B cell (primary cell): Measurements from ENCODE around the gene VPS37C. TPM values are rescaled to one million over a fixed set of nuclear protein-coding genes. Genes with fewer than 3 reads are reported as not detected.

ENCODE experiments used
- ATAC-seq: fragments of 200-7000 bp; cut with Tn5 transposase; one replicate; pipeline ENCODE4 v1.10.0; 2021; ENCODE audit warnings: low read depth, mild to moderate bottlenecking, moderate number of reproducible peaks, moderate library complexity
- CTCF ChIA-PET: fragments of 350-600 bp; sonication (Branson Sonifier 250); formaldehyde crosslinking; loops from one replicate; lab custom pipeline; 2021; ENCODE audit warnings: antibody characterized with exemption, inconsistent platforms; lab: Charles Lee
- POLR2A ChIA-PET: fragments of 350-600 bp; sonication (Branson Sonifier 250); formaldehyde crosslinking; loops from one replicate; lab custom pipeline; 2021; ENCODE audit warnings: antibody characterized with exemption; lab: Charles Lee
- DNase-seq: peaks from one replicate; pipeline ENCODE4 v3.0.0; 2013
- H2AFZ ChIP-seq: 2 replicates; pipeline ENCODE4 v1.6.1; 2012; ENCODE audit warnings: mild to moderate bottlenecking, low read depth, low read length; ENCODE audit not compliant: insufficient read depth, poor library complexity, severe bottlenecking
- H3K27ac ChIP-seq, 2 donors: 1 replicate in 1 of 2; 2 replicates in 1 of 2; pipeline ENCODE4 v1.5.1; 2012 to 2013; ENCODE audit warnings: low read length in 2 of 2, mild to moderate bottlenecking in 2 of 2, moderate library complexity in 1 of 2
- H3K27me3 ChIP-seq, 4 experiments: fragments of 200-600 bp in 1 of 4; sonication (generic) in 1 of 4; replicated peaks in 1 of 4; 1 replicate in 2 of 4; 2 replicates in 2 of 4; pipeline versions ENCODE4 v1.6.1 to v1.7.0; 2013 to 2016; ENCODE audit warnings: low read length in 3 of 4, mild to moderate bottlenecking in 2 of 4, mixed read lengths in 1 of 4, moderate library complexity in 1 of 4; ENCODE audit not compliant: insufficient read depth in 4 of 4, control insufficient read depth in 3 of 4; ENCODE audit errors: control extremely low read depth in 1 of 4
- H3K36me3 ChIP-seq, 2 experiments: replicated peaks in 1 of 2; 1 replicate in 1 of 2; 2 replicates in 1 of 2; pipeline versions ENCODE4 v1.6.1 to v1.7.1; 2013; ENCODE audit warnings: low read length in 1 of 2; ENCODE audit not compliant: insufficient read depth in 2 of 2, control insufficient read depth in 1 of 2; ENCODE audit errors: control extremely low read depth in 1 of 2, extremely low read depth in 1 of 2
- H3K4me1 ChIP-seq, 2 donors: fragments of 200-600 bp in 1 of 2; sonication (generic) in 1 of 2; 1 replicate in 1 of 2; 2 replicates in 1 of 2; pipeline versions ENCODE4 v1.5.1 to v1.6.1; 2013 to 2017; ENCODE audit warnings: low read length in 2 of 2; ENCODE audit not compliant: control insufficient read depth in 2 of 2, insufficient read depth in 2 of 2
- H3K4me2 ChIP-seq: replicated peaks from 2 replicates; pipeline ENCODE3; 2012; ENCODE audit warnings: mild to moderate bottlenecking, low read depth, low read length; ENCODE audit not compliant: poor library complexity, severe bottlenecking
- H3K4me3 ChIP-seq, 5 experiments: fragments of 200-600 bp in 1 of 5; sonication (generic) in 1 of 5; 1 replicate in 3 of 5; 2 replicates in 2 of 5; pipeline versions ENCODE4 v1.5.1 to v1.7.0; 2011 to 2016; ENCODE audit warnings: low read length in 4 of 5, mild to moderate bottlenecking in 4 of 5, low read depth in 2 of 5, control low read depth in 1 of 5, moderate library complexity in 1 of 5; ENCODE audit not compliant: insufficient read depth in 1 of 5; ENCODE audit errors: control extremely low read depth in 1 of 5, extremely low read depth in 1 of 5
- H3K79me2 ChIP-seq: fragments of 200-600 bp; sonication (generic); one replicate; pipeline ENCODE4 v1.6.0; 2016; ENCODE audit warnings: low read length; ENCODE audit not compliant: control insufficient read depth, insufficient read depth
- H3K9ac ChIP-seq: fragments of 200-600 bp; sonication (generic); 2 replicates; pipeline ENCODE4 v1.6.1; 2017; ENCODE audit warnings: mild to moderate bottlenecking, low read length, moderate library complexity
- H3K9me3 ChIP-seq, 3 donors: one replicate each; pipeline versions ENCODE4 v1.6.1 to v1.7.1; 2013; ENCODE audit warnings: low read length in 2 of 3; ENCODE audit not compliant: control insufficient read depth in 2 of 3, insufficient read depth in 1 of 3; ENCODE audit errors: control extremely low read depth in 1 of 3
- H4K20me1 ChIP-seq: 2 replicates; pipeline ENCODE4 v1.6.0; 2012; ENCODE audit warnings: mild to moderate bottlenecking, low read length; ENCODE audit not compliant: insufficient read depth, control insufficient read depth, poor library complexity, severe bottlenecking
- H3K27ac Mint-ChIP-seq: one replicate; pipeline ENCODE4 v1.8.0; 2021; ENCODE audit warnings: mixed read lengths
- H3K27me3 Mint-ChIP-seq: one replicate; pipeline ENCODE4 v1.8.0; 2021; ENCODE audit warnings: mixed read lengths
- H3K4me1 Mint-ChIP-seq: one replicate; pipeline ENCODE4 v1.8.0; 2021; ENCODE audit warnings: mixed read lengths
- H3K4me3 Mint-ChIP-seq: one replicate; pipeline ENCODE4 v1.8.0; 2021; ENCODE audit warnings: mixed read lengths
- H3K9me3 Mint-ChIP-seq: one replicate; pipeline ENCODE4 v1.8.0; 2022; ENCODE audit warnings: mixed read lengths; ENCODE audit not compliant: insufficient read depth
- CTCF ChIP-seq: fragments of 200-600 bp; IDR thresholded peaks from one replicate; pipeline ENCODE4 v1.8.0; 2022; ENCODE audit warnings: antibody characterized with exemption, mild to moderate bottlenecking
- EZH2 ChIP-seq: IDR thresholded peaks from 2 replicates; pipeline ENCODE4 v1.6.1; 2012; ENCODE audit warnings: borderline replicate concordance, low read depth, mild to moderate bottlenecking, moderate library complexity, low read length; ENCODE audit not compliant: insufficient read depth, poor library complexity, severe bottlenecking
- WGBS: methylation state at CpG from one replicate; pipeline ENCODE4 v1.1.5; 2013; ENCODE audit warnings: missing lambda C conversion rate; ENCODE audit not compliant: insufficient coverage; 5-methylcytosine and 5-hydroxymethylcytosine counted together
- intact Hi-C: fragments of 100-400 bp; cut with micrococcal nuclease; formaldehyde crosslinking; loops from one replicate; pipeline ENCODE4 v1.10.0; 2022
- polyA plus RNA-seq: library from polyadenylated mRNA; depleted of rRNA; stranded (reverse); fragments of >200 nt; gene quantifications from 2 replicates; pipeline ENCODE4 v1.2.3, GENCODE V29; 2012
- total RNA-seq, 2 donors: library from RNA; stranded (reverse); fragments of 120-200 nt in 1 of 2; gene quantifications; 1 replicate in 1 of 2; 2 replicates in 1 of 2; pipeline versions ENCODE4 v1.2.3 to v1.2.4, GENCODE V29; 2013 to 2022

VPS37C gene
- total and polyA plus RNA-seq, 2 donors (not counting 1 experiment from before 2014, with no cell fraction given), result 6.4 to 20.1 TPM

GRCh38 chr11:61150706-61151544 lies 10.3 kb downstream of the VPS37C start:
- ATAC-seq, result no peak

More at GRCh38 chr11:61150706-61151544, 10.3 kb downstream of the VPS37C start:
- Histone ChIP-seq H3K27me3 (no peaks in the 10 kb centered on the region), H3K79me2 (peaks cover 84% of the 10 kb centered on the region), H3K4me1 (peaks cover 0 to 3% of the 10 kb centered on the region in 2 donors), H3K4me2 (no peak overlapping the region), H2AFZ (no peak overlapping the region), H3K9me3 (peaks cover 3 to 15% (median 8%) of the 10 kb centered on the region in 3 donors), H3K9ac (no peak overlapping the region), H4K20me1 (peaks cover 25% of the 10 kb centered on the region), H3K27ac (no peak overlapping the region), H3K4me3 (no peak overlapping the region), H3K36me3 (peaks cover 2 to 3% of the 10 kb centered on the region in 2 experiments)
- H3K4me1 Mint-ChIP-seq, result peaks cover 14% of the 10 kb centered on the region
- no peak for DNase-seq
- intact Hi-C loops, result no loop called here
- CTCF ChIA-PET, result interaction anchor here (1.2 kb wide), 1 partner anchor 20 kb away, joined by 3 read pairs; no protein-coding TSS in a partner anchor
- H3K4me3 Mint-ChIP-seq, result no peak overlapping the region
- H3K27me3 Mint-ChIP-seq, result no peaks in the 10 kb centered on the region
- POLR2A ChIA-PET, result no interaction called here
- 93% methylated on average over 15 of the region's 19 CpGs for WGBS
- H3K9me3 Mint-ChIP-seq, result peaks cover 4% of the 10 kb centered on the region
- no peak overlapping the region for H3K27ac Mint-ChIP-seq
- TF ChIP-seq EZH2 (no peak), CTCF (no peak)
